NCI-H187 (cell line): ENCODE results near the gene ASCC2.
A peak's percentile ranks its signal among the peaks of the same experiment; 100 is the strongest.

Experiments used
- DNase-seq, 2 experiments: peaks; one replicate each; lab custom pipeline; 2025; lab: John Stamatoyannopoulos, UW

ASCC2 gene

GRCh38 chr22:29786031-29786430 is 52.0 kb downstream of the ASCC2 start:
- DNase-seq: no peak

DNA sequence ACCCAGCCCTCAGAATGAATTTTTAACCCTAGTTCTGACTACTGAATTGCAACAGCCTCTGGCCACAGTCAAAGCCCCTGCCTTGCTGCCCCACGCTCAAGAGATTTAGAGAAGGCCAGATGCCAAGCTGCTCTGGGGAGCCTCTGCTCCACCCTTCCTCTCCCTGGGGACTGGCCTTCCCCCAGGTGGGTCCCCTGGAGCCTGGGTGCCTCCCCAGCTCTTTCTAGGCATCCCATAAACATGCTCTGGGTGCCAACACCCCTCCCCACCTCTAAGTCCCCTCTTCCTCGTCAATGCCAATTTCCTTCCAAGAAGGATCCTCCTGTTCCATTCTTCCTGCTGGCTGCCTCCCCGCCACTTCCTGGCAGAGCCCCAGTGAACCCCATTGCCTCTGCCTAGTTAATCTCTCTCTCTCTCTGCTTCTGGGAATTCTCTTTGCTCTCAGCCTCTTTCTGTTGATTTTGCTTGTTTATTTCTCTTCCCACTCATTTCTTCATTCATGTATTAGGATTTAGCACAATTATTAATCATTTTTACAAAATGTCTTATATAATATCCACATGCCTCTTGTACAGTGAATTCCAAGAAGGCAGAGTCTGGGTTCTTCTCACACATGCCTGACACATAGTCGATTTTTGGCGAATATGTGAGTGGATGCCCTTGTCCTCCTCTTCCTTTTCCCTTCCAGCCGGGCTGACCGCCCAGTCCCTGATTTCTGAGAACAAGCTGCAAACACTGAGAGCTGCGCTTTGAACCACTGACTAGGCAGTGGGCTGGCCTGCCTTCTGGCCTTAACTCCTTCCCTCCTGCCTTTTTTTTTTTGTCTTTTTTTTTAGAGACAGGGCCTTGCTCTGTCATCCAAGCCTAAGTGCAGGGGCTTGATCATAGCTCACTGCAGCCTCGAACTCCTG is 53.4 kb downstream of the ASCC2 start:
- no peak for DNase-seq

DNA sequence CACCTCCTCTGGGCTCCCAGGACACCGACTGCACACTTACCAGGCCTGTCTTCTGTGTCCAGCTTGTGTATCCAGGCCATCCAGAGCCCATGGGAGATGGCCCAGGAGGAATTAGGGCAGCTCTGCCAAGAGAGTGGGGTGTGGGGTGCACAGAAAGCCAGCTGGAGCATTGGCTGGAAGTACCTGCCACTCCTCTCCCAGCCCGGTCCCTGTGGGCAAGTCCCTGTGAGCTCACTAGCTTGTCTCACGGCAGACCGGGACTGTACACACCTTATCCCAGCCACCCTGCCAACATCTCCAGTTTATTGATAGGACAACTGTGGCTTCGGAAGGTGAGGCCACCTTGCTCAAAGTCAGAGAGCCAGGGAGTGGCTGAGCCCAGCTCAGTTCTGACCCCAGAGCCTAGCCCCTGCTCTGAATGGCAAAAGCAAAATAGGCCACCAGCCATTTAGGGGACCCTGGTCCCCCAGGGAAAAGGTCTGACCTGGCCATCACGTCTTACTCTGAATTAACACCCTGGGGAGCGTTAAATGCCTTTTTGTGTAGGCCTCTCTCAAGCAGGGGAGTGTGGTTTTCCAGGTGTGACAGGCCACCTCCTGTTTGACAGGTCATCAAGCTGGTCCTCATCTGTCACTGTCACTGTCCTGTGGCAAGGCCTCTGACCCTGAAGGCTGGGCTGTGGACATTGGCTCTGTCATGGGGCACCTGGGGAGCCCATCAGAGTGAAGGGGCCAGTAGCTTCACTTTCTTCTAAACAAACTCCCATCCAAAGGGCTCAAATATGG is 55.8 kb downstream of the ASCC2 start:
- no peak for DNase-seq

DNA sequence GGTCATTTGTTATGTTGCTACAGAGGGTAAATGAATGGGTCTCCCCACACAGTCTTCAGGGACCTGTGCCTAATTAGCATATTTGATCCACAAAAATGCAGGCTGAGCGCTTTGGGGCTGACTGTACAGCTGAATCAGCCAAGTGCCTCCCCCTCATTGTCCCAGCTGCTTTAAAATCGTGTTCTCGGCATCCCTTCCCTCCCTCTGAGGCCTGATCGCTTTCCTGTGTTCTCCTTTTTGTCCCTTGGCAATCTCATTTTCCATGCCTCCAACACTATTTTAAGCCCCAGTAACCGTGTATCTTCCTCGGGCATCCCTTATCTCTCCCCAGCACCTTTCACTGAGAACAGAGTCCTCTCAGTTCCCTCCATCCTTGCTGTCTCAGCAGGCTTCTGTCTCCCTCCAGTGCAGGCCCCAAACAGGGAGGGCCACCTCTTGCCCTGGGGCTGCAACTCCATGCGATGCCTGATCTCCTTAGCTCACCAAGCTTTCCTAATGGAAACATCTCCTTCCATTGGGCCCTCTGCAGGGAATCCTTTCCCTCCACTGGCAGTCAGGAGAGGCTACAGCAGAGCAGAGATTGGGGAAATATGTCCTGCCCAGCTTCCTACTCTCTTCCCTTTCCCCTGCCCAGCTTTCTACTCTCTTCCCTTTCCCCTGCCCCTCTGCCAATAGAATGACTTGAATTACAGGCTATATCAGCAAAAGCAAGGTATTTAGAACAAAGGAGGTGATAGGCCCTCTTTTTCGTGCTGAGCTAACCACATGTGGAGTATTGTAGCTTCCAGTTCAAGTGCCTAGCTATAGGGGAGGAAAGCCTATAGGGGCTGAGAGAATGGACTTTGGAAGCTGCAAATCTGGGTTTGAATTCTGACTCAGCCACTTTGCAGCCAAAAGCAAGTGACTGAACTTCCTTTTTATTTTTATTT is 57.1 kb downstream of the ASCC2 start:
- DNase-seq: no peak

GRCh38 chr22:29780220-29780619 is 57.9 kb downstream of the ASCC2 start:
- DNase-seq: no peak

- DNase-seq: no peak
Observed at GRCh38 chr22:29773233-29773632, 64.8 kb downstream of the ASCC2 start.

- no peak for DNase-seq
Observed at GRCh38 chr22:29772170-29772641, 65.9 kb downstream of the ASCC2 start.

- DNase-seq: no peak
Observed at GRCh38 chr22:29769723-29770321, 68.3 kb downstream of the ASCC2 start.

DNA sequence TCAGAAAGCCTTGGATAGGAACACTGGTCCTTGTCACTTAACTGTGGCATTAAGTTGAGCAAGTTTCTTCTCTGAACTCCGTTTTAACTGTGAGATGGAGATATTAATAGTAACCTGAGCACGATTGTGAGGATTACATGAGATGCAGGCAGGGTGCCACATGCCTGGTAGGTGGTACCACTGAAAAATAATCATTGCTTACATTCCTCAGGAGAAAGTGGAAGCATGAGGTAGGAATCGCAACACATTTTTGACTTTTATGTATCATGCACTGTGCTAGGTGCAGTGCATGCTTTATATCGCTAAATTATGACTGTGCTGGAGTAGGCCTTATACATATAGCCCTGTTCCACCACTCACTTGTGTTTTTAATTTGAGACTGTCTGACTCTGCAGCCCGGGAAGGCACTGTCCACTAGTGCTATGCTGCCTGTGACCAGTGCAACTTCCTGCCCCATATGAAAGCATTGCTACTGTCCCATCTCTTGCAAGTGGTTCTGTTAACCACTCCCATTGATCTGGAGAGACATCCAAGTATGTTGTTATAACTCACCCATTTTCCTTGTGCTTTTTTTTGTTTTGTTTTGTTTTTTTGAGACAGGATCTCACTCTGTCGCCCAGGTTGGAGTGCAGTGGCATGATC is 69.9 kb downstream of the ASCC2 start:
- no peak for DNase-seq

DNA sequence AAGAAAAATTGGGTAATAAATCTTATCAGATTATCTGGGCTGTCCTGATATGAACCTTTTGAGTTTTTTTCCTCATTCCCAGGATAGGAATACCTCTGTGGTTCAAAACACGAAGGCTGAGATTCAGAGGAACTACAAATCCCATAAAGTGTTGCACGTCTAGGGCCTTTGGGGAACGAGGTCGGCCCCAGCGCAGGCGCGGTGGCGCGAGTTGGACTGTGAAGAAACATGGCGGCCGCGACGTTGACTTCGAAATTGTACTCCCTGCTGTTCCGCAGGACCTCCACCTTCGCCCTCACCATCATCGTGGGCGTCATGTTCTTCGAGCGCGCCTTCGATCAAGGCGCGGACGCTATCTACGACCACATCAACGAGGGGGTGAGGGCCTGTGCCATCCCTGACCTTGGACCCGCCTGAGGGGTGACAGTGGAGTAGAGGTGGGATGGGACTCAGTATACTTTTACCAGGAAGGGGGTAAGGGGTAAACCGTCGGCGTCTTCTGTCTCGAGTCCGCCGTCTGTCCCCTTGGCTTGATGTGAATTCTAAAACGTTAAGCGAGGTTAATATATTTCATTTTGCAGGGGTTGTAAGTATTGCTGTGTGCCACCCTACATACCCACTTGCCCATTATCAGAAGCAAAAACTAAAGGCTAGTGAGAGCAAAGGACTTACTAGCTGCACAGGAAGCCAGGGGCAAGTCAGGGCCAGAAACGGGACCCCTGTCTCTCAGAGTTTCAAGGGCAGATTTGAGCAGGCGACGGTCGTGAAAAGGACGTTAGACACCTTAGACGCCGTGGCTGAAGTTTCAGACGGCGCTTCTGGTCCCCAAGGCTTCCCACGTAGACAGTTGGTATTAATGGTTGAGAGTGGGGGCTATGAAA is 70.7 kb downstream of the ASCC2 start, which contains the start of gene UQCR10:
Gene UQCR10 (plus strand): TSS at position 199 of the 881 bp plus-strand sequence. CDS start 30 bp downstream, at position 229.
- peak; percentile 57 to 78 for DNase-seq

- DNase-seq: peak in 1 of 2 experiments; percentile 66
Observed at GRCh38 chr22:29766632-29767170, 71.4 kb downstream of the ASCC2 start, which contains the start of gene ZMAT5. Gene ZMAT5, minus strand, starts transcription at chr22:29767007. Its CDS starts 18,463 bp downstream, at chr22:29748544.

GRCh38 chr22:29765905-29766631 is 72.0 kb downstream of the ASCC2 start:
- DNase-seq: no peak

DNA sequence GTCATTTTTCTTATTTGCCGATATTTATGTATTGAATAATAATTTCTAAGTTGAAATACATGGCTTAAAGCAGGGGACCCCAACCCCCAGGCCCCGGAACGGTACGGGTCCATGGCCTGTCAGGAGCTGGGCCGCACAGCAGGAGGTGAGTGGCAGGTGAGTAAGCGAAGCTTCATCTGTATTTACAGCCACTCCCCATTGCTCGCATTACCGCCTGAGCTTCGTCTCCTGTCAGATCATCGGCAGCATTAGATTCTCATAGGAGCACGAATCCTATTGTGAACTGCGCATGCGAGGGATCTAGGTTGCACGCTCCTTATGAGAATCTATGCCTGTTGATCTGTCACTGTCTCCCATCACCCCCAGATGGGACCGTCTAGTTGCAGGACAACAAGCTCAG is 75.8 kb downstream of the ASCC2 start:
- DNase-seq: no peak

DNA sequence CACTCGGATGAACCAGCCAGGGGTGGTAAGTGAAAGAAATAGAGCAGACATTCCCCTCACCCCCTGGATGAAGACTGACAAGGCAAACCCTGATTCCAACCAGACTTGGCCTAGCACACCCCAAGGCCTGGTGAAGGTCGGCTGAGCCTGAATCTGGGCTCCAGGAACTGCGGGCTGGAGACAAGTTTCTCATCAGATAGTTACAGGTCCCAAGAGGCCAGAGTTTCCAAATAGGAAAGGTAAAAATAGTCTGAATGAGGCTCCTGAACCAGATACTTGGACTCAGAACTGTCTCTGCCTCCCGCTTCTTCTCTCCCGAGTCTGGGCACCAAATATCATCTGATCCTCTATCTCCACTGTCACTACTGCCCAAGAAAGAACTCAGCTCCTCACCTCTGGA is 79.1 kb downstream of the ASCC2 start:
- DNase-seq: no peak

DNA sequence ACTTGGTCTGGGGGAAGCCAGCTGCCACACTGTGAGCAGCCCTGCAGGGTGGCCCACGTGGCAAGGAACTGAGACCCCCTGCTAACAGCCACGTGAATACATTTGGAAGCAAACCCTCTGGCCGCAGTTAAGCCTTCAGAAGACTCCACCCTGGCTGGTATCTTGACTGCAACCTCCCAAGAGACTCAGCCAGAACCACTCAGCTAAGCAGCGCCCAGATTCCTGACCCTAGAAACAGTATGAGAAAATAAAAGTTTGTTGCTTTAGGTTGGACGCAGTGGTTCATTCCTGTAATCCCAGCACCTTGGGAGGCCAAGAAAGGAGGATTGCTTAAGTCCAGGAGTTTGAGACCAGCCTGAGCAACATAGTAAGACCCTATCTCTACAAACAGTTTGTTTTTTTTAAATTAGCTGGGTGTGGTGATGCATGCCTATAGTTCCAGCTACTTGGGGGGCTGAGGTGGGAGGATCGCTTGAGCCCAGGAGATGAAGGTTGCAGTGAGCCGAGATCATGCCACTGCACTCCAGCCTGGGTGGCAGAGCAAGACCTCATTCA is 79.9 kb downstream of the ASCC2 start:
- DNase-seq: no peak

DNA sequence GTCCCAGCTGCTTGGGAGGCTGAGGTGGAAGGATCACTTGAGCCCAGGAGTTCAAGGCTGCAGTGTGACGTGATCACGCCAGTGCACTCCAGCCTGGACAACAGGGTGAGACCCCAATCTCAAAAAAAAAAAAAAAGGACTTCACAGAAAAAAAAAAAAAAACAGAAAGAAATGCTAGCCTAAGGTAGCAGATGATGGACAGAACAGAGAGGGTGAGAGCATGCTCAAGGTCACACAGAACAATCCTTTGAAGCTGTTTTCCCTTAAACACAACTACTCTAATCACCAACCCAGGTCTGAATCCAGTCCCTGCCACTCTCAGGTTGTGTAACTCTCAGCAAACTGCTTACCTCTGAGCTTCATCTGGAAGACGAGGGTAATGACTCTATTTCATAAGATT is 81.0 kb downstream of the ASCC2 start:
- DNase-seq: no peak

- no peak for DNase-seq
Observed at GRCh38 chr22:29756341-29756740, 81.7 kb downstream of the ASCC2 start.

- no peak for DNase-seq
Observed at GRCh38 chr22:29755889-29756288, 82.2 kb downstream of the ASCC2 start.
